Fibroblast of skin of scalp (primary cell): ENCODE data around the gene ERFE.

Source experiments
- DNase-seq: peaks from one replicate; pipeline ENCODE4 v3.0.0-alpha.2; 2013

Gene ERFE

GRCh38 chr2:238140040-238140439 is 18.7 kb upstream of the ERFE start:
- no peak for DNase-seq

GRCh38 chr2:238140721-238141540 is 17.8 kb upstream of the ERFE start:
- no peak for DNase-seq

GRCh38 chr2:238141541-238142318 is 17.0 kb upstream of the ERFE start:
- DNase-seq: peak; percentile 19

GRCh38 chr2:238142382-238143205 is 16.2 kb upstream of the ERFE start:
- DNase-seq: peak; percentile 40

GRCh38 chr2:238143239-238143951 is 15.4 kb upstream of the ERFE start:
- DNase-seq: peak; percentile 88

- no peak for DNase-seq
Measured at GRCh38 chr2:238144262-238144661, 14.5 kb upstream of the ERFE start.

GRCh38 chr2:238145046-238145445 is 13.7 kb upstream of the ERFE start:
- DNase-seq: no peak

GRCh38 chr2:238145851-238146250 is 12.9 kb upstream of the ERFE start:
- DNase-seq: no peak

- no peak for DNase-seq
Measured at GRCh38 chr2:238146884-238147544, 11.8 kb upstream of the ERFE start.

GRCh38 chr2:238148981-238149380 is 9.8 kb upstream of the ERFE start:
- no peak for DNase-seq

- DNase-seq: no peak
Measured at GRCh38 chr2:238149841-238150572, 8.8 kb upstream of the ERFE start.

- no peak for DNase-seq
Measured at GRCh38 chr2:238150686-238151085, 8.1 kb upstream of the ERFE start.

- DNase-seq: no peak
Measured at GRCh38 chr2:238151205-238151604, 7.6 kb upstream of the ERFE start.

- DNase-seq: no peak
Measured at GRCh38 chr2:238151628-238152235, 7.0 kb upstream of the ERFE start.

GRCh38 chr2:238152771-238153688 is 5.7 kb upstream of the ERFE start:
- DNase-seq: no peak

GRCh38 chr2:238154570-238154969 is 4.2 kb upstream of the ERFE start:
- no peak for DNase-seq

GRCh38 chr2:238155051-238155760 is 3.6 kb upstream of the ERFE start:
- DNase-seq: peak; percentile 76
